Activated CD4-positive, alpha-beta T cell treated with anti-CD3 and anti-CD28 coated beads for 24 hours (primary cell): ENCODE measurements around the gene LILRB3.
"Not testable (repeated sequence)": the region's sequence is repeated elsewhere in the genome, so short reads cannot be mapped to it uniquely, and the experiment has no call there.

Experiments
- DNase-seq, 2 donors: peaks; one replicate each; pipeline ENCODE4 v3.0.0-alpha.2; 2020; ENCODE audit warnings: low read depth in 2 of 2

LILRB3 gene

DNA sequence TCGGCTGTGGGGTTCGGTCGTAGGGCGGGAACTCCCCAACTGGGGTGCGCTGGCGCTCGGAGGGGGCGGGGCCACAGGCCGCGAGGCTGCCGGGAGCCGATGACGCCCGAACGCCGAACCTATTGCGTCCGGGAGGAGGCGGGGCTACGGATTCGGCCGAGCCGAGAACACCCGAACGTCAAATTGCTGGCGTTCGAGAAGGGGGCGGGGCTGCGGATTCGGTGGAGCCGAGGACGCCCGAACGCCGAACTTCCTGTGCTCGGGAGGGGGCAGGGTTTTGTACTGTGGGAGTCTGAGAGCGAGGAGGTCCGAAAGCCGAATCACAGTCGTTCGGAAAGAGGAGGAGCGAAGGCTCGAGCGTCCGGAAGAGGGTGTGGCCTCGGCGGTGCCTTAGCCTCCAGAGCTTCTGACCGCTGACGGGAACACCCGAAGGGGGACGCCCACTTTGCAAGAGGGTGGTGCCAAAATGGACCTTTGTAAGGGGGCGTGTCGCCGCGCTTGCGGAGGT is 32.2 kb downstream of the LILRB3 start:
- DNase-seq, result peak; percentile 99 to 100

- peak; percentile 100 for DNase-seq
Observed at GRCh38 chr19:54189735-54190502, 32.9 kb downstream of the LILRB3 start.

DNA sequence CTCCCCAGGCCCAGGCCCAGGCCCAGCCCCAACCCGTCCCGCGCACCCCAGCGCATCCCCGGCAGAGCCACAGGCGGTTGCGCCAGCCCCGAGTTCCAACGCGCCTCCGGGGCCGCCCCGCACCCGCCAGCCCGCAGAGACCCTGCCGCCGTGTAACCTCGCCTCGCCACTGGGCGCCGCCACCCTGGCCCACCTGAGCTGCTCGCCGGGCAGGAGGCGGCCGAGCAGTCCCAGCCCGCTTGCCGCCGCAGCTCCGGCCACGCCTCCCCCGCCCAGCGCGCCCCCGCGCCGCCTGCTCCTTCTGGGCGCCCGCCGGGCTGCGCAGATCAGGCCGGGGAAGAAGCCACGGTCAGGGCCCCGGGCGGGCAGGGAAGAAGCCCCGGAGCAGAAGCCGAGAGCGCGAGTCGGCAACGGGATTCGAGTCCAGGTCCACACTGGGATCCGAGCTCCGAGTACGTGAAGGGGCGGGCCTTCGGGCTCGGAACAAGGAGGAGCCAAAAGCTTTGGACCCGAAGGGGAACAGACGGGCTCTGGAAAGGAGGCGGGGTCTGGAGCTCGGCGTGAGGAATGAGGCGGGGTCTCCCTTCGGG is 33.6 kb downstream of the LILRB3 start, which contains the start of gene MBOAT7:
Gene MBOAT7, minus strand, starts transcription at position 436 of the 590 bp plus-strand sequence. CDS start 1,072 bp downstream, outside the sequence.
- no peak for DNase-seq

GRCh38 chr19:54188215-54188871 is 34.5 kb downstream of the LILRB3 start:
- peak in 1 of 2 donors; percentile 54 for DNase-seq

DNA sequence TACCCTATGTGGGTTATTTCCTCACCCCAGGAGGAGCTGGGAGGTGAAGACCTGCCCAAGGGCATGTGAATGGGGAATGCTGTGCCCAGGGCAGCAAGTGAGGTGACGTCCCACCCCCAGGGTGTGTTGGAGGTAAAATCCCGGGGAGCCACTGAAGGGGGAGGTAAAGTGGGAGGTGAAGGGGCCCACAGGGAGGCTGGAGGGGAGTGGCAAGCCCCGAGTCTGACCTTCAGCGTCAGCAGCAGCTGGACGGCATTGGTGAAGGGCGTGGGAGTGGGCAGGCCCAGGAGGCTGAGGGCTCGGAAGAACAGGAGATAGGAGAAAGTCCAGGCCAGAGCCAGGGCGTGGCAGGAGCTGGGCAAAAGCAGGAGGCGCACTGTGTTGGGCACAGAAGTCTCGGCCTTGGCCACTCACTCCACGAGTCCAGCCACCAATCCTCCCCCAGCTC is 35.8 kb downstream of the LILRB3 start:
- DNase-seq, result no peak

DNA sequence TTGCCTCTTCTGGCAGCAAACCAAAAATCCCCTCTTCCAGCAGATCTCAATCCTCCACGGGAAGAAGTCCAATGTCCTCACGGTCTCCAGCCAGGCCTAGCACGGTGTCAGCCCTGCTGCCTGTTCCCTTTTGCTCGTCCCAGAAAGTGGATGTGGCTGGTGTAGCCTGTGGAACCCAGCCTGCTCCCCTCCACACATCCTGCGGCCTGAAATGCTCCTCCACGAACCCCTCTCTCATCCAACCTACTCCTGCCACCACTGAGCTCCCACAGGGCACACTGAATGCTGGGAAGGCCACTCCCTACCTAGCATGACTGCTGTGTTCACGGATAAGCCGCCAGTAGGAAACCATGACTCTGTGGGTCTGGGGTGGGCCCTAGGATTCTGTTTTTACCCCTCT is 36.5 kb downstream of the LILRB3 start:
- DNase-seq, result no peak

GRCh38 chr19:54183431-54183830 is 39.4 kb downstream of the LILRB3 start:
- no peak for DNase-seq

DNA sequence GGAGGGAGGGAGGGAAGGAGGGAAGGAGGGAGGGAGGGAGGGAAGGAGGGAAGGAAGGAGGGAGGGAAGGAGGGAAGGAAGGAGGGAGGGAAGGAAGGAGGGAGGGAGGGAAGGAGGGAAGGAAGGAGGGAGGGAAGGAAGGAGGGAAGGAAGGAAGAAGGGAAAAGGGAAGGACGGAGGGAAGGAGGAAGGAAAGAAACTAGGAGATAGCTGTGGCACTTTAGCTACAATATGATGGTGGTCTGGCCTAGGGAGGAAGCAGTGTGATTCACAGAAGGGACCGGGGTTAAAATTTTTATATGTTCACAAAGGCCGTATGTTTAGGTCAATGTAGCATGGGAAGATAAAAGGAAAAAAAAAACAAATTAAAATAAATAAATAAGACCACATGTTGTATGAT is 40.9 kb downstream of the LILRB3 start:
- DNase-seq, result not testable (repeated sequence)

DNA sequence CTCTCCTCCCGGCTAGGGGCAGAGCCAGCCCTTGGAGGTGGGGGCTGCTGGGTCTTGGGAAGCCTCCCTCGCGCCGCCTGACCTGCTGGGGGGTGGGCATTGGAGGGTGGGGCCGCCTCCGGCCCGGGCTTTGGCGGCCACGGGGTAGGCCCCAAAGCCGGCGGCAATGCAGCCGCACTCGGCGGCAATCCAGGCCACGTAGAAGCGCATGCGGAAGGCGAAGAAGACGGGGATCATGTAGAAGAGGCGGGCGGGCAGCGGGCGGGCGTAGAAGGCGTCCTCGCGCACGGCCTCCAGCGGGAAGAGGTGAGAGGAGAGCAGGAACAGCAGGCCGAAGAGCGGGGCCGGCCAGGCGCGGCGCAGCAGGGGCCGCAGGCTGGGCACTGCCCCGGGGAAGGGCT is 42.1 kb downstream of the LILRB3 start:
- DNase-seq, result no peak

DNA sequence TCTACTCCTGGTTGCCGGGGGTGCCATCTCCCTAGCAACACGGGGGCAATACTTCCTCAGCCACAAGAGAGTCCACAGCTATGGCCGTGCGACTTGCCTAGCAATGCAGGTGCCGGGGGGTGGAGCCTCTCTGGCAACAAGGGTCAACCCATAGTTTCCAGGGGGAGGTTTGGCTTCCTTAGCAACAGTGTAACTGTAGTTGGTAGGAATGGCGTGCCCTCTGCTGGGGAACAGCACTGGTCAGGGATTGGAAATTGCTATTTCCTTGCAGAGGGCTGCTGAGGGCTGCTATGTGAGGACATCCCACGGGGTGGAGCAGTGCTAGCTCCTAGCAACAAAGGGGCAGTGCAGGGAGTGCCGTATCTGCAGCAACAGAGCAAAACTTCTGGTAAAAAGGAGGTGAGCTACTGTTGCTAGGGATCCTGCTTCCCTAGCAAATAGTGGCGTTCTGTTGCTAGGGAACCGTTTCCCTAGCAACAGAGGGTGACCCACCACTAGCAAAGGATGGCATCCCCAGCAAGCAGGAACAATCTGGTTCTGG is 42.8 kb downstream of the LILRB3 start:
- no peak for DNase-seq

- no peak for DNase-seq
Observed at GRCh38 chr19:54179262-54179852, 43.5 kb downstream of the LILRB3 start.

- no peak for DNase-seq
Observed at GRCh38 chr19:54178581-54179261, 44.1 kb downstream of the LILRB3 start.

DNA sequence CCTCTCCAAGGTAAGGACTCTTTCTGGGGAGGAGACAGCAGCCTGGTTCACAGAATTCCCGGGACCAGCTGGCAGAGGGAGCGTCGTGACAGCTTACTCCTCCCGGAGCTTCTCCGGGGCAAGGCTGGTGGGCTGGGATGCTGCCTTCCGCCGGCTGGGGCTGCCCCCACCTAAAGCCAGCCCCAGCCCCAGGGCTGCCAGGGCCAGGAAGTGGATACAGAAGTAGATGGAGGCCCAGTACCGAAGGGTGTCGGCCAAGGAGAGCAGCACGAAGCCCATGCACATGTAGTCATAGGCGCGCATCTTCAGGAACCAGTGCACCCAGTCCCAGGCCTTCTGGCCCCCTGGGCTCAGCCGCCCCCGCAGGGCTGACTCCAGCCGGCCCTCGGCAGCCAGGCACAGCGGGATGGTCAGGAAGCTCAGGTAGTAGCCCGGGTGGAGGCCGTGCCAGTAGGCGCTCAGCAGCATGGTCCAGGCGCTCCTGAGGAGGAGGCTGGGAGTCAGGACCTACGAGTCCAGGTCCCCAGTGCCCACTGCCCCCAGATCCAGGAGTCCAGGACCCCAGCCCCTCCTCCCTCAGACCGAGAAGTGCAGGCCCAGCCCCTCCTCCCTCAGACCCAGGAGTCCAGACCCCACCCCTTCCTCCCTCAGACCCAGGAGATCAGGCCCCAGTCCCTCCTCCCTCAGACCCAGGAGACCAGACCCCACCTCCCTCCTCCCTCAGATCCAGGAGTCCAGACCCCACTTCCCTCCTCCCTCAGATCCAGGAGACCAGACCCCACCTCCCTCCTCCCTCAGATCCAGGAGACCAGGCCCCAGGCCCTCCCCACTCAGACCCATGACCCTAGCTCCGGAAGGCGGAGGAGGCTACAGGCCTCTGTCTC is 48.6 kb downstream of the LILRB3 start:
- no peak for DNase-seq

GRCh38 chr19:54173359-54173699 is 49.5 kb downstream of the LILRB3 start:
- DNase-seq, result no peak

GRCh38 chr19:54172471-54173358 is 50.1 kb downstream of the LILRB3 start, which contains the start of gene TMC4:
Gene TMC4, minus strand, starts transcription at chr19:54173160. Its CDS starts 43 bp downstream, at chr19:54173117.
- DNase-seq, result no peak

GRCh38 chr19:54171736-54172431 is 50.9 kb downstream of the LILRB3 start:
- DNase-seq, result not testable (repeated sequence)

GRCh38 chr19:54169149-54169740 is 53.6 kb downstream of the LILRB3 start:
- no peak for DNase-seq
